NB4 (cell line): ENCODE measurements around the gene RANBP10.

Source experiments
- MYC ChIP-seq: IDR thresholded peaks from 2 replicates; pipeline ENCODE4 v1.6.1; 2011; ENCODE audit warnings: low read depth, low read length
- POLR2A ChIP-seq: IDR thresholded peaks from 2 replicates; pipeline ENCODE4 v1.6.1; 2011; ENCODE audit warnings: mild to moderate bottlenecking; ENCODE audit not compliant: insufficient read length; ENCODE audit errors: extremely low read depth
- TF ChIP-seq, protein P1 (sequence below): IDR thresholded peaks from one replicate; pipeline ENCODE4 v1.5.1; 2012; ENCODE audit warnings: low read depth, low read length
- TF ChIP-seq, protein P2 (sequence below): IDR thresholded peaks from 2 replicates; pipeline ENCODE4 v1.6.1; 2011; ENCODE audit warnings: low read depth, low read length

DNA sequence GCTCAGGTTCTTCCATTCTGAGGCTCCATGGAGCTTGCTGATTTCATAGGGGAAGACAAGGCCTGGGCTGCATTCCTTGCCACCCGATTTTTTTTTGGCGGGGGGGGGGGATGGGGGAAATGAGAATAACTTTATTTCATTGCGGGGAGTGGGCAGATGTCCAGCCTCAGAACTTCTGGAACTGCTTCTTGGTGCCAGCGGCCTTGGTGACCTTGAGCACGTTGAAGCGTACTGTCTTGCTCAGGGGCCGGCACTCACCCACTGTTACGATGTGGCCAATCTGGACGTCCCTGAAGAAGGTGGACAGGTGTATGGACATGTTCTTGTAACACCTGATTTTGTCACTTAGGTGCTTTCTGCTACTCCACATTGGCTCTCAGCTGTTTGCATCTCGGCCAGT is 49.4 kb upstream of the RANBP10 start:
- TF ChIP-seq, protein P1, sequence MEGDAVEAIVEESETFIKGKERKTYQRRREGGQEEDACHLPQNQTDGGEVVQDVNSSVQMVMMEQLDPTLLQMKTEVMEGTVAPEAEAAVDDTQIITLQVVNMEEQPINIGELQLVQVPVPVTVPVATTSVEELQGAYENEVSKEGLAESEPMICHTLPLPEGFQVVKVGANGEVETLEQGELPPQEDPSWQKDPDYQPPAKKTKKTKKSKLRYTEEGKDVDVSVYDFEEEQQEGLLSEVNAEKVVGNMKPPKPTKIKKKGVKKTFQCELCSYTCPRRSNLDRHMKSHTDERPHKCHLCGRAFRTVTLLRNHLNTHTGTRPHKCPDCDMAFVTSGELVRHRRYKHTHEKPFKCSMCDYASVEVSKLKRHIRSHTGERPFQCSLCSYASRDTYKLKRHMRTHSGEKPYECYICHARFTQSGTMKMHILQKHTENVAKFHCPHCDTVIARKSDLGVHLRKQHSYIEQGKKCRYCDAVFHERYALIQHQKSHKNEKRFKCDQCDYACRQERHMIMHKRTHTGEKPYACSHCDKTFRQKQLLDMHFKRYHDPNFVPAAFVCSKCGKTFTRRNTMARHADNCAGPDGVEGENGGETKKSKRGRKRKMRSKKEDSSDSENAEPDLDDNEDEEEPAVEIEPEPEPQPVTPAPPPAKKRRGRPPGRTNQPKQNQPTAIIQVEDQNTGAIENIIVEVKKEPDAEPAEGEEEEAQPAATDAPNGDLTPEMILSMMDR: no peak
- no peak for TF ChIP-seq MYC
- TF ChIP-seq POLR2A: no peak
- TF ChIP-seq, protein P2, sequence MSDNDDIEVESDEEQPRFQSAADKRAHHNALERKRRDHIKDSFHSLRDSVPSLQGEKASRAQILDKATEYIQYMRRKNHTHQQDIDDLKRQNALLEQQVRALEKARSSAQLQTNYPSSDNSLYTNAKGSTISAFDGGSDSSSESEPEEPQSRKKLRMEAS: no peak
